A673 (cell line): Measurements from ENCODE around the gene ALDOA.

Experiments used
- CTCF ChIP-seq: fragments of 300-800, 200-600 bp; sonication (generic); conservative IDR thresholded peaks from 2 replicates; pipeline ENCODE4 v1.5.1; 2017; ENCODE audit warnings: low read depth, mild to moderate bottlenecking, antibody characterized with exemption, low read length, moderate library complexity, mixed read lengths
- EZH2 ChIP-seq: fragments of 200-600 bp; sonication (generic); IDR thresholded peaks from 2 replicates; pipeline ENCODE4 v1.6.1; 2017; ENCODE audit warnings: borderline replicate concordance, low read depth, mild to moderate bottlenecking, mixed read lengths, antibody characterized with exemption, low read length; ENCODE audit not compliant: poor library complexity, severe bottlenecking

- TF ChIP-seq CTCF (no peak), EZH2 (no peak)
These were observed 49.7 kb downstream of the ALDOA start for GRCh38 chr16:30115238-30115637.
